ENCODE results near the gene PDIA6. TPM values are rescaled to one million over a fixed set of nuclear protein-coding genes. Genes with fewer than 3 reads are reported as not detected.

Gene PDIA6
- total and polyA plus RNA-seq, 9 of the 15 experiments (the other 6 are each of a cell fraction or from before 2014, with no cell fraction given): 166 to 268 (median 229) TPM

GRCh38 chr2:10813163-10814138, 866 bp upstream of the PDIA6 start (continued):
- peak; percentile 41; the same call in 1 of the 2 replicates for TF ChIP-seq MGA (IDR thresholded peaks at IDR 0.05)

All from K562 (cell line).